Measurements from ENCODE around the gene FNDC3B.

DNA sequence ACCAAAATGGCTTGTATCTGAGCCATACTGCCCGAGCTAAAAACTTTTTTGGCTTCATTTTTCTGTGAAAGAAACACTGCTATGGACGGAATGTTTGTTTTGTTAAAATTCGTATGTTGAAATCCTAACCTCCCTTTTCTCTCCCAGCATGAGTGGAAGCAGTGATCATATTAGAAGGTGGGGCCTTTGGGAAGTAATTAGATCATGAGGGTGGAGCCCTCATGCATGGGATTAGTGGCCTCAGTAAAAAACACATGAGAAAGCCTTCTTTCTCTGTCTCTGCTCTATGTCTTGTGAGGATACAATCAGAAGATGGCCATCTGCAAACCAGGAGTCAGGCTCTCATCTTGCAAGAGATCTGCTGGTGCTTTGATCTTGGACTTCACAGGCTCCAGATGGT lies 7.4 kb upstream of the FNDC3B start:
- no peak for TF ChIP-seq POLR2A (IDR thresholded peaks at IDR 0.05; ENCODE audit: low read depth, low read length)
- no peak for TF ChIP-seq POLR2AphosphoS5 (IDR thresholded peaks at IDR 0.05; ENCODE audit: low read depth, low read length)

Measured in GM12892 (cell line).